GM23338 (cell line): ENCODE measurements around the gene FOXL1. TPM values are rescaled to one million over a fixed set of nuclear protein-coding genes. Genes with fewer than 3 reads are reported as not detected.

ENCODE experiments used
- ATAC-seq: fragments of 200-7000 bp; cut with Tn5 transposase; 3 replicates; pipeline ENCODE4 v1.9.1; 2020
- DNase-seq: peaks from one replicate; pipeline ENCODE4 v3.0.0-alpha.2; 2015; ENCODE audit warnings: low spot score
- H2AFZ ChIP-seq: fragments of 200-600 bp; sonication (generic); 2 replicates; pipeline ENCODE4 v1.8.0; 2016; ENCODE audit warnings: antibody characterized with exemption, mild to moderate bottlenecking, moderate library complexity
- H3F3A ChIP-seq: fragments of 200-600 bp; sonication (generic); replicated peaks from 2 replicates; pipeline ENCODE4 v1.8.0; 2017; ENCODE audit warnings: antibody characterized with exemption, mixed run types, low read depth
- H3K27ac ChIP-seq: fragments of 200-600 bp; sonication (generic); 2 replicates; pipeline ENCODE4 v1.6.1; 2016; ENCODE audit warnings: low read depth
- H3K27me3 ChIP-seq: fragments of 200-600 bp; sonication (generic); 2 replicates; pipeline ENCODE4 v1.8.0; 2016; ENCODE audit warnings: mild to moderate bottlenecking, mixed run types, moderate library complexity; ENCODE audit not compliant: insufficient read depth
- H3K36me3 ChIP-seq: fragments of 200-600 bp; sonication (generic); 2 replicates; pipeline ENCODE4 v1.8.0; 2016; ENCODE audit warnings: mild to moderate bottlenecking; ENCODE audit not compliant: insufficient read depth
- H3K4me1 ChIP-seq: fragments of 200-600 bp; sonication (generic); 2 replicates; pipeline ENCODE4 v1.8.0; 2016; ENCODE audit warnings: mild to moderate bottlenecking, moderate library complexity; ENCODE audit not compliant: insufficient read depth
- H3K4me2 ChIP-seq: fragments of 200-600 bp; sonication (generic); 2 replicates; pipeline ENCODE4 v1.7.1; 2017; ENCODE audit warnings: mixed run types
- H3K4me3 ChIP-seq: fragments of 200-600 bp; sonication (generic); 2 replicates; pipeline ENCODE4 v1.6.1; 2016; ENCODE audit warnings: mixed run types
- H3K79me2 ChIP-seq: fragments of 200-600 bp; sonication (generic); replicated peaks from 2 replicates; pipeline ENCODE4 v1.8.0; 2017; ENCODE audit warnings: mild to moderate bottlenecking; ENCODE audit not compliant: insufficient read depth
- H3K9me2 ChIP-seq: fragments of 200-600 bp; sonication (generic); 2 replicates; pipeline ENCODE4 v1.8.0; 2017; ENCODE audit not compliant: insufficient read depth
- H4K20me1 ChIP-seq: fragments of 200-600 bp; sonication (generic); replicated peaks from 2 replicates; pipeline ENCODE4 v1.8.0; 2017; ENCODE audit warnings: mild to moderate bottlenecking; ENCODE audit not compliant: insufficient read depth
- H3K27ac Mint-ChIP-seq: 2 replicates; pipeline ENCODE4 v1.8.0; 2020; ENCODE audit warnings: inconsistent platforms, mild to moderate bottlenecking, moderate library complexity, mixed read lengths
- H3K27me3 Mint-ChIP-seq: 3 replicates; pipeline ENCODE4 v1.8.0; 2022; ENCODE audit warnings: low read depth, mild to moderate bottlenecking, moderate library complexity, mixed read lengths, inconsistent platforms; ENCODE audit not compliant: insufficient read depth, poor library complexity
- H3K36me3 Mint-ChIP-seq: 3 replicates; pipeline ENCODE4 v1.8.0; 2021; ENCODE audit warnings: low read depth, mild to moderate bottlenecking, inconsistent platforms, moderate library complexity, mixed read lengths
- H3K4me1 Mint-ChIP-seq: 3 replicates; pipeline ENCODE4 v1.8.0; 2020; ENCODE audit warnings: mild to moderate bottlenecking, inconsistent platforms, mixed read lengths
- H3K4me3 Mint-ChIP-seq: 3 replicates; pipeline ENCODE4 v1.8.0; 2021; ENCODE audit warnings: moderate library complexity, mild to moderate bottlenecking, inconsistent platforms, mixed read lengths
- H3K9me3 Mint-ChIP-seq: 3 replicates; pipeline ENCODE4 v1.8.0; 2020; ENCODE audit warnings: moderate library complexity, mild to moderate bottlenecking, inconsistent platforms, mixed read lengths
- EZH2 ChIP-seq: fragments of 200-600 bp; sonication (generic); IDR thresholded peaks from one replicate; pipeline ENCODE4 v1.8.0; 2017; ENCODE audit warnings: antibody characterized with exemption, mild to moderate bottlenecking, low read depth; ENCODE audit not compliant: unreplicated experiment
- JUNB ChIP-seq: IDR thresholded peaks from one replicate; pipeline ENCODE4 v1.6.1; 2016; ENCODE audit warnings: antibody characterized with exemption; ENCODE audit not compliant: unreplicated experiment
- ZNF114 ChIP-seq: fragments of 250-450 bp; sonication (Bioruptor Pico); IDR thresholded peaks from 2 replicates; pipeline ENCODE4 v1.5.0; 2020; ENCODE audit warnings: mild to moderate bottlenecking, moderate library complexity
- ZNF331 ChIP-seq: fragments of 250-450 bp; sonication (Bioruptor Pico); IDR thresholded peaks from 2 replicates; pipeline ENCODE4 v1.5.0; 2020; ENCODE audit warnings: low read depth, mild to moderate bottlenecking, moderate library complexity
- polyA plus RNA-seq: library from polyadenylated mRNA; unstranded; fragments of >200 nt; fragmentation: Nextera tagmentation; extraction: Ambion mirVana; gene quantifications from 2 replicates; pipeline ENCODE4 v1.2.1, GENCODE V29; 2016
- total RNA-seq: library from RNA; depleted of rRNA; stranded (reverse); fragments of >200 nt; shearing (Covaris generic); gene quantifications from 2 replicates; pipeline ENCODE4 v1.2.3, GENCODE V29; 2014
- TF ChIP-seq, protein P1 (sequence below): fragments of 250-450 bp; sonication (Bioruptor Pico); IDR thresholded peaks from 2 replicates; pipeline ENCODE4 v1.5.0; 2020; ENCODE audit warnings: mild to moderate bottlenecking, moderate library complexity

The FOXL1 gene
- total and polyA plus RNA-seq, 2 experiments from 2014 or later, result 0.31 TPM; not detected in 1

GRCh38 chr16:86573646-86574508 lies 4.5 kb upstream of the FOXL1 start:
- no peaks in the 10 kb centered on the region for H3K79me2 ChIP-seq
- no peak for DNase-seq
- H4K20me1 ChIP-seq, result peaks cover 25% of the 10 kb centered on the region
- no peaks in the 10 kb centered on the region; the same call in 2 of the 3 replicates for H3K36me3 Mint-ChIP-seq
- peaks cover 99% of the 10 kb centered on the region for H3K27me3 Mint-ChIP-seq
- H3K27me3 ChIP-seq, result peaks cover 99% of the 10 kb centered on the region
- peaks cover 81% of the 10 kb centered on the region for H3K4me1 ChIP-seq
- TF ChIP-seq EZH2 (peak; percentile 47), ZNF114 (no peak), JUNB (no peak)
- TF ChIP-seq, protein P1, sequence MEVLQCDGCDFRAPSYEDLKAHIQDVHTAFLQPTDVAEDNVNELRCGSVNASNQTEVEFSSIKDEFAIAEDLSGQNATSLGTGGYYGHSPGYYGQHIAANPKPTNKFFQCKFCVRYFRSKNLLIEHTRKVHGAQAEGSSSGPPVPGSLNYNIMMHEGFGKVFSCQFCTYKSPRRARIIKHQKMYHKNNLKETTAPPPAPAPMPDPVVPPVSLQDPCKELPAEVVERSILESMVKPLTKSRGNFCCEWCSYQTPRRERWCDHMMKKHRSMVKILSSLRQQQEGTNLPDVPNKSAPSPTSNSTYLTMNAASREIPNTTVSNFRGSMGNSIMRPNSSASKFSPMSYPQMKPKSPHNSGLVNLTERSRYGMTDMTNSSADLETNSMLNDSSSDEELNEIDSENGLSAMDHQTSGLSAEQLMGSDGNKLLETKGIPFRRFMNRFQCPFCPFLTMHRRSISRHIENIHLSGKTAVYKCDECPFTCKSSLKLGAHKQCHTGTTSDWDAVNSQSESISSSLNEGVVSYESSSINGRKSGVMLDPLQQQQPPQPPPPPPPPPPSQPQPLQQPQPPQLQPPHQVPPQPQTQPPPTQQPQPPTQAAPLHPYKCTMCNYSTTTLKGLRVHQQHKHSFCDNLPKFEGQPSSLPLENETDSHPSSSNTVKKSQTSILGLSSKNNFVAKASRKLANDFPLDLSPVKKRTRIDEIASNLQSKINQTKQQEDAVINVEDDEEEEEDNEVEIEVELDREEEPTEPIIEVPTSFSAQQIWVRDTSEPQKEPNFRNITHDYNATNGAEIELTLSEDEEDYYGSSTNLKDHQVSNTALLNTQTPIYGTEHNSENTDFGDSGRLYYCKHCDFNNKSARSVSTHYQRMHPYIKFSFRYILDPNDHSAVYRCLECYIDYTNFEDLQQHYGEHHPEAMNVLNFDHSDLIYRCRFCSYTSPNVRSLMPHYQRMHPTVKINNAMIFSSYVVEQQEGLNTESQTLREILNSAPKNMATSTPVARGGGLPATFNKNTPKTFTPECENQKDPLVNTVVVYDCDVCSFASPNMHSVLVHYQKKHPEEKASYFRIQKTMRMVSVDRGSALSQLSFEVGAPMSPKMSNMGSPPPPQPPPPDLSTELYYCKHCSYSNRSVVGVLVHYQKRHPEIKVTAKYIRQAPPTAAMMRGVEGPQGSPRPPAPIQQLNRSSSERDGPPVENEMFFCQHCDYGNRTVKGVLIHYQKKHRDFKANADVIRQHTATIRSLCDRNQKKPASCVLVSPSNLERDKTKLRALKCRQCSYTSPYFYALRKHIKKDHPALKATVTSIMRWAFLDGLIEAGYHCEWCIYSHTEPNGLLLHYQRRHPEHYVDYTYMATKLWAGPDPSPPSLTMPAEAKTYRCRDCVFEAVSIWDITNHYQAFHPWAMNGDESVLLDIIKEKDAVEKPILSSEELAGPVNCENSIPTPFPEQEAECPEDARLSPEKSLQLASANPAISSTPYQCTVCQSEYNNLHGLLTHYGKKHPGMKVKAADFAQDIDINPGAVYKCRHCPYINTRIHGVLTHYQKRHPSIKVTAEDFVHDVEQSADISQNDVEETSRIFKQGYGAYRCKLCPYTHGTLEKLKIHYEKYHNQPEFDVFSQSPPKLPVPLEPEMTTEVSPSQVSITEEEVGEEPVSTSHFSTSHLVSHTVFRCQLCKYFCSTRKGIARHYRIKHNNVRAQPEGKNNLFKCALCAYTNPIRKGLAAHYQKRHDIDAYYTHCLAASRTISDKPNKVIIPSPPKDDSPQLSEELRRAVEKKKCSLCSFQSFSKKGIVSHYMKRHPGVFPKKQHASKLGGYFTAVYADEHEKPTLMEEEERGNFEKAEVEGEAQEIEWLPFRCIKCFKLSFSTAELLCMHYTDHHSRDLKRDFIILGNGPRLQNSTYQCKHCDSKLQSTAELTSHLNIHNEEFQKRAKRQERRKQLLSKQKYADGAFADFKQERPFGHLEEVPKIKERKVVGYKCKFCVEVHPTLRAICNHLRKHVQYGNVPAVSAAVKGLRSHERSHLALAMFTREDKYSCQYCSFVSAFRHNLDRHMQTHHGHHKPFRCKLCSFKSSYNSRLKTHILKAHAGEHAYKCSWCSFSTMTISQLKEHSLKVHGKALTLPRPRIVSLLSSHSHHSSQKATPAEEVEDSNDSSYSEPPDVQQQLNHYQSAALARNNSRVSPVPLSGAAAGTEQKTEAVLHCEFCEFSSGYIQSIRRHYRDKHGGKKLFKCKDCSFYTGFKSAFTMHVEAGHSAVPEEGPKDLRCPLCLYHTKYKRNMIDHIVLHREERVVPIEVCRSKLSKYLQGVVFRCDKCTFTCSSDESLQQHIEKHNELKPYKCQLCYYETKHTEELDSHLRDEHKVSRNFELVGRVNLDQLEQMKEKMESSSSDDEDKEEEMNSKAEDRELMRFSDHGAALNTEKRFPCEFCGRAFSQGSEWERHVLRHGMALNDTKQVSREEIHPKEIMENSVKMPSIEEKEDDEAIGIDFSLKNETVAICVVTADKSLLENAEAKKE (CRISPR knock-in tag), result no peak
- H2AFZ ChIP-seq, result no peak overlapping the region
- H3K27ac ChIP-seq, result no peak overlapping the region
- H3K9me2 ChIP-seq, result no peaks in the 10 kb centered on the region
- peaks cover 4% of the 10 kb centered on the region for H3F3A ChIP-seq
- peak overlapping the region; percentile 43; the same call in 1 of the 3 replicates for H3K4me3 Mint-ChIP-seq
- no peaks in the 10 kb centered on the region for H3K36me3 ChIP-seq
- ATAC-seq, result no peak
- H3K27ac Mint-ChIP-seq, result no peak overlapping the region
- peaks cover 71% of the 10 kb centered on the region for H3K4me1 Mint-ChIP-seq
- H3K9me3 Mint-ChIP-seq, result peaks cover 3% of the 10 kb centered on the region; the same call in 1 of the 3 replicates
- peak overlapping the region; percentile 39; the same call in 1 of the 2 replicates for H3K4me3 ChIP-seq
- H3K4me2 ChIP-seq, result peak overlapping the region; percentile 61; the same call in 1 of the 2 replicates

- Histone ChIP-seq H3K4me2 (peak overlapping the region; percentile 93; the same call in 1 of the 2 replicates), H3K79me2 (no peaks in the 10 kb centered on the region), H3K4me1 (peaks cover 74% of the 10 kb centered on the region), H3F3A (peaks cover 4% of the 10 kb centered on the region), H3K9me2 (no peaks in the 10 kb centered on the region), H3K4me3 (no peak overlapping the region), H3K27ac (no peak overlapping the region), H4K20me1 (peaks cover 18% of the 10 kb centered on the region), H2AFZ (no peak overlapping the region), H3K27me3 (peaks cover 99% of the 10 kb centered on the region), H3K36me3 (no peaks in the 10 kb centered on the region)
- ATAC-seq, result no peak
- no peaks in the 10 kb centered on the region for H3K9me3 Mint-ChIP-seq
- no peaks in the 10 kb centered on the region; the same call in 2 of the 3 replicates for H3K36me3 Mint-ChIP-seq
- DNase-seq, result no peak
- H3K4me3 Mint-ChIP-seq, result no peak overlapping the region; the same call in 2 of the 3 replicates
- H3K27ac Mint-ChIP-seq, result no peak overlapping the region
- TF ChIP-seq ZNF331 (CRISPR knock-in tag) (no peak), EZH2 (peak; percentile 53)
- H3K27me3 Mint-ChIP-seq, result peaks cover 97% of the 10 kb centered on the region
- H3K4me1 Mint-ChIP-seq, result peaks cover 70% of the 10 kb centered on the region
These were observed 3.7 kb upstream of the FOXL1 start for GRCh38 chr16:86574646-86575045.
